MCF 10A (cell line): ENCODE data around the gene TBC1D4. TPM values are rescaled to one million over a fixed set of nuclear protein-coding genes. Genes with fewer than 3 reads are reported as not detected.
A peak's percentile ranks its signal among the peaks of the same experiment; 100 is the strongest.

ENCODE experiments used
- BruUV-seq: library from RNA; stranded (reverse); fragments of 400-500 nt; replicated peaks from 2 replicates; lab custom pipeline; 2021; lab: Mats Ljungman, UMichigan
- CTCF ChIA-PET: fragments of 300-600 bp; sonication (Branson Sonifier 250); formaldehyde crosslinking; extraction: SDS; loops from one replicate; lab custom pipeline; 2021; ENCODE audit warnings: antibody characterized with exemption, inconsistent platforms; lab: Yijun Ruan, JAX
- POLR2A ChIA-PET: fragments of 300-600, 350-650 bp; sonication (Branson Sonifier 250); formaldehyde crosslinking; extraction: SDS; loops from one replicate; lab custom pipeline; 2020; ENCODE audit warnings: antibody characterized with exemption, inconsistent platforms; lab: Yijun Ruan, JAX
- DNase-seq: peaks from one replicate; pipeline ENCODE4 v3.0.0-alpha.2; 2018; ENCODE audit not compliant: unreplicated experiment
- H3K27ac Mint-ChIP-seq: one replicate; pipeline ENCODE4 v1.8.0; 2022; ENCODE audit warnings: mild to moderate bottlenecking, low read depth, mixed read lengths; ENCODE audit not compliant: unreplicated experiment
- H3K27me3 Mint-ChIP-seq: one replicate; pipeline ENCODE4 v1.8.0; 2022; ENCODE audit warnings: mixed read lengths; ENCODE audit not compliant: insufficient read depth, unreplicated experiment
- H3K36me3 Mint-ChIP-seq: one replicate; pipeline ENCODE4 v1.8.0; 2022; ENCODE audit warnings: mild to moderate bottlenecking, moderate library complexity, mixed read lengths; ENCODE audit not compliant: insufficient read depth, unreplicated experiment
- H3K4me1 Mint-ChIP-seq: one replicate; pipeline ENCODE4 v1.8.0; 2022; ENCODE audit warnings: mixed read lengths; ENCODE audit not compliant: insufficient read depth, unreplicated experiment
- H3K4me3 Mint-ChIP-seq: one replicate; pipeline ENCODE4 v1.8.0; 2022; ENCODE audit warnings: mild to moderate bottlenecking, moderate library complexity, mixed read lengths; ENCODE audit not compliant: unreplicated experiment
- H3K9me3 Mint-ChIP-seq: one replicate; pipeline ENCODE4 v1.8.0; 2022; ENCODE audit warnings: mixed read lengths; ENCODE audit not compliant: unreplicated experiment
- CTCF ChIP-seq: fragments of 200-600 bp; IDR thresholded peaks from one replicate; pipeline ENCODE4 v1.8.0; 2022; ENCODE audit warnings: antibody characterized with exemption, mild to moderate bottlenecking; ENCODE audit not compliant: unreplicated experiment
- intact Hi-C: fragments of 100-400 bp; cut with micrococcal nuclease; formaldehyde crosslinking; loops from 2 replicates; pipeline ENCODE4 v1.14.1; 2022
- total RNA-seq: library from RNA; stranded (reverse); gene quantifications from 2 replicates; pipeline ENCODE4 v1.2.3, GENCODE V29; 2022

The TBC1D4 gene
- total RNA-seq, 1 experiment from 2014 or later: 9.3 TPM

GRCh38 chr13:75493156-75493555 is 11.2 kb upstream of the TBC1D4 start:
- CTCF ChIA-PET: interaction anchor here (0.6 to 1.8 kb wide), 2 partner anchors 10 kb away, joined by 4 to 12 read pairs; partner anchors contain the start of gene TBC1D4

GRCh38 chr13:75492389-75492788 is 10.4 kb upstream of the TBC1D4 start:
- BruUV-seq: no TSS peak

More at GRCh38 chr13:75493156-75493555, 11.2 kb upstream of the TBC1D4 start:
- no peak for TF ChIP-seq CTCF
- POLR2A ChIA-PET: interaction anchor here (1.2 kb wide), 1 partner anchor 37 kb away, joined by 3 read pairs; no protein-coding TSS in a partner anchor
- Mint-ChIP-seq H3K4me1 (peaks cover 8% of the 10 kb centered on the region), H3K27ac (no peak overlapping the region), H3K36me3 (peaks cover 7% of the 10 kb centered on the region), H3K4me3 (no peak overlapping the region), H3K9me3 (no peaks in the 10 kb centered on the region), H3K27me3 (no peaks in the 10 kb centered on the region)
- intact Hi-C loops: no loop called here
- DNase-seq: no peak
- BruUV-seq: no TSS peak

GRCh38 chr13:75491376-75491775 is 9.4 kb upstream of the TBC1D4 start:
- H3K36me3 Mint-ChIP-seq: peaks cover 7% of the 10 kb centered on the region
- POLR2A ChIA-PET: interaction anchor here (1.7 to 2.4 kb wide), 2 partner anchors 47 to 58 kb away, joined by 3 to 10 read pairs; partner anchors contain the start of genes COMMD6 and UCHL3
- CTCF ChIA-PET: interaction anchor here (1.1 to 1.8 kb wide), 3 partner anchors 9 to 119 kb away, joined by 3 to 12 read pairs (median 4); partner anchors contain the start of gene TBC1D4
- no peaks in the 10 kb centered on the region for H3K9me3 Mint-ChIP-seq
- no peak overlapping the region for H3K4me3 Mint-ChIP-seq
- H3K27ac Mint-ChIP-seq: no peak overlapping the region
- DNase-seq: no peak
- no peak for TF ChIP-seq CTCF
- H3K27me3 Mint-ChIP-seq: no peaks in the 10 kb centered on the region
- peaks cover 8% of the 10 kb centered on the region for H3K4me1 Mint-ChIP-seq
- intact Hi-C loops: no loop called here
- no TSS peak for BruUV-seq

More at GRCh38 chr13:75492389-75492788, 10.4 kb upstream of the TBC1D4 start:
- intact Hi-C loops: no loop called here
- DNase-seq: peak; percentile 23
- H3K36me3 Mint-ChIP-seq: peaks cover 7% of the 10 kb centered on the region
- POLR2A ChIA-PET: interaction anchor here (1.2 to 1.7 kb wide), 2 partner anchors 36 to 57 kb away, joined by 3 read pairs; partner anchors contain the start of gene UCHL3
- no peak for TF ChIP-seq CTCF
- H3K27ac Mint-ChIP-seq: no peak overlapping the region
- CTCF ChIA-PET: interaction anchor here (0.6 to 1.8 kb wide), 3 partner anchors 10 to 194 kb away, joined by 3 to 12 read pairs (median 3); partner anchors contain the start of gene TBC1D4
- peaks cover 8% of the 10 kb centered on the region for H3K4me1 Mint-ChIP-seq
- H3K9me3 Mint-ChIP-seq: no peaks in the 10 kb centered on the region
- H3K4me3 Mint-ChIP-seq: no peak overlapping the region
- no peaks in the 10 kb centered on the region for H3K27me3 Mint-ChIP-seq

- intact Hi-C loops: loop anchor here (10.0 kb wide), 1 partner anchor 235 kb away; no protein-coding TSS in a partner anchor
- ChIA-PET CTCF (interaction anchor here (0.5 to 1.7 kb wide), 5 partner anchors 48 to 162 kb away, joined by 3 to 6 read pairs (median 3); partner anchors contain the start of gene COMMD6), POLR2A (interaction anchor here (0.6 to 2.4 kb wide), 7 partner anchors 10 to 301 kb away, joined by 3 to 10 read pairs (median 4); partner anchors contain the start of gene COMMD6)
- no peaks in the 10 kb centered on the region for H3K27me3 Mint-ChIP-seq
- BruUV-seq: no TSS peak
- H3K9me3 Mint-ChIP-seq: no peaks in the 10 kb centered on the region
- DNase-seq: peak; percentile 73
- H3K27ac Mint-ChIP-seq: peak overlapping the region; percentile 88
- H3K4me1 Mint-ChIP-seq: peaks cover 8% of the 10 kb centered on the region
- H3K36me3 Mint-ChIP-seq: peaks cover 7% of the 10 kb centered on the region
- peak overlapping the region; percentile 69 for H3K4me3 Mint-ChIP-seq
- no peak for TF ChIP-seq CTCF
Measured at GRCh38 chr13:75489502-75490263, 7.7 kb upstream of the TBC1D4 start.
